SU-DHL-6 (cell line): ENCODE results near the gene CD33.
"Not testable (repeated sequence)": the region's sequence is repeated elsewhere in the genome, so short reads cannot be mapped to it uniquely, and the experiment has no call there.

Experiments used
- H2AFZ ChIP-seq: fragments of 200-600 bp; sonication (generic); 2 replicates; pipeline ENCODE4 v1.6.1; 2014; ENCODE audit warnings: low read depth, mild to moderate bottlenecking, moderate library complexity, mixed read lengths, antibody characterized with exemption, low read length; ENCODE audit not compliant: severe bottlenecking
- H3F3A ChIP-seq: fragments of 200-600 bp; shearing (Covaris generic); 2 replicates; pipeline ENCODE4 v1.6.0; 2016; ENCODE audit warnings: antibody characterized with exemption, mild to moderate bottlenecking; ENCODE audit not compliant: insufficient read depth
- H3K27ac ChIP-seq: fragments of 200-600 bp; sonication (generic); 2 replicates; pipeline ENCODE4 v1.5.1; 2016; ENCODE audit warnings: low read depth, mild to moderate bottlenecking, low read length, moderate library complexity, mixed read lengths
- H3K27me3 ChIP-seq: fragments of 200-600 bp; sonication (generic), shearing (Covaris generic); 2 replicates; pipeline ENCODE4 v1.6.0; 2014; ENCODE audit warnings: mild to moderate bottlenecking, low read length
- H3K36me3 ChIP-seq: fragments of 200-600 bp; sonication (generic); 2 replicates; pipeline ENCODE4 v1.6.1; 2014; ENCODE audit warnings: mild to moderate bottlenecking, low read length, mixed read lengths
- H3K4me2 ChIP-seq: fragments of 300-600, 200-600 bp; shearing (Covaris generic), sonication (generic); 2 replicates; pipeline ENCODE4 v1.6.0; 2014; ENCODE audit warnings: low read length, low read depth, mild to moderate bottlenecking; ENCODE audit not compliant: poor library complexity, severe bottlenecking
- H3K4me3 ChIP-seq: fragments of 200-600 bp; sonication (generic); 2 replicates; pipeline ENCODE4 v1.5.1; 2014; ENCODE audit warnings: antibody characterized with exemption, low read length, mild to moderate bottlenecking, mixed read lengths; ENCODE audit not compliant: insufficient read depth, poor library complexity, severe bottlenecking
- H3K79me2 ChIP-seq: fragments of 200-600 bp; sonication (generic); 2 replicates; pipeline ENCODE4 v1.6.1; 2014; ENCODE audit warnings: mild to moderate bottlenecking, low read length, moderate library complexity; ENCODE audit not compliant: insufficient read depth
- H3K9ac ChIP-seq: fragments of 200-600 bp; sonication (generic); 2 replicates; pipeline ENCODE4 v1.7.0; 2014; ENCODE audit warnings: mild to moderate bottlenecking, low read length
- H3K9me2 ChIP-seq: fragments of 200-600 bp; sonication (generic); replicated peaks from 2 replicates; pipeline ENCODE4 v1.6.1; 2014; ENCODE audit warnings: low read length; ENCODE audit not compliant: insufficient read depth
- H3K9me3 ChIP-seq: fragments of 200-600 bp; sonication (generic); 2 replicates; pipeline ENCODE4 v1.6.1; 2014; ENCODE audit warnings: low read length, mixed read lengths; ENCODE audit not compliant: insufficient read depth
- H4K20me1 ChIP-seq: fragments of 200-600 bp; sonication (generic); 2 replicates; pipeline ENCODE4 v1.6.1; 2014; ENCODE audit warnings: low read depth, mild to moderate bottlenecking, antibody characterized with exemption, low read length, moderate library complexity, mixed read lengths
- CTCF ChIP-seq: fragments of 200-600 bp; sonication (generic); IDR thresholded peaks from one replicate; pipeline ENCODE4 v1.5.1; 2017; ENCODE audit warnings: antibody characterized with exemption, mild to moderate bottlenecking, low read length, moderate library complexity; ENCODE audit not compliant: insufficient read depth, poor library complexity, severe bottlenecking
- EZH2phosphoT487 ChIP-seq: fragments of 200-600 bp; sonication (generic), shearing (Covaris generic); conservative IDR thresholded peaks from 2 replicates; pipeline ENCODE4 v1.6.1; 2018; ENCODE audit warnings: mild to moderate bottlenecking, antibody characterized with exemption, low read length, moderate library complexity, mixed read lengths

Gene CD33

GRCh38 chr19:51224898-51225393 is at the start of gene CD33:
Gene CD33 (plus strand): TSS chr19:51225080. CDS start chr19:51225119, 39 bp downstream.
- not testable (repeated sequence) for H3K36me3 ChIP-seq, H3K27me3 ChIP-seq, H3K9me2 ChIP-seq, H3K79me2 ChIP-seq, H3K27ac ChIP-seq, H3K4me2 ChIP-seq, H2AFZ ChIP-seq, H3K9ac ChIP-seq, H3K9me3 ChIP-seq, H3F3A ChIP-seq, H3K4me3 ChIP-seq, H4K20me1 ChIP-seq

- no peaks in the 10 kb centered on the region for H3K9me2 ChIP-seq
- no peak overlapping the region for H2AFZ ChIP-seq
- H3K27me3 ChIP-seq: no peaks in the 10 kb centered on the region
- no peaks in the 10 kb centered on the region for H3K79me2 ChIP-seq
- H3K9ac ChIP-seq: no peak overlapping the region
- H3F3A ChIP-seq: no peaks in the 10 kb centered on the region
- H3K36me3 ChIP-seq: no peaks in the 10 kb centered on the region
- H4K20me1 ChIP-seq: no peaks in the 10 kb centered on the region
- H3K9me3 ChIP-seq: no peaks in the 10 kb centered on the region
- no peak overlapping the region for H3K4me2 ChIP-seq
- no peak overlapping the region for H3K4me3 ChIP-seq
- H3K27ac ChIP-seq: no peak overlapping the region
- TF ChIP-seq EZH2phosphoT487: no peak
- TF ChIP-seq CTCF: no peak
These were observed 45.6 kb upstream of the CD33 start for GRCh38 chr19:51179256-51179655.

- Histone ChIP-seq H3K27me3 (no peaks in the 10 kb centered on the region), H3K9me2 (no peaks in the 10 kb centered on the region), H3K9ac (no peak overlapping the region), H3K4me2 (no peak overlapping the region), H3K9me3 (no peaks in the 10 kb centered on the region), H2AFZ (no peak overlapping the region), H3K4me3 (no peak overlapping the region), H3K79me2 (no peaks in the 10 kb centered on the region), H3K27ac (no peak overlapping the region), H3F3A (no peaks in the 10 kb centered on the region), H3K36me3 (no peaks in the 10 kb centered on the region), H4K20me1 (no peaks in the 10 kb centered on the region)
- TF ChIP-seq EZH2phosphoT487 (no peak), CTCF (no peak)
These were observed 43.4 kb upstream of the CD33 start for GRCh38 chr19:51181377-51181912.

GRCh38 chr19:51181913-51182419 is 42.9 kb upstream of the CD33 start:
- Histone ChIP-seq H4K20me1 (no peaks in the 10 kb centered on the region), H3K79me2 (no peaks in the 10 kb centered on the region), H3K4me3 (no peak overlapping the region), H3K9me2 (no peaks in the 10 kb centered on the region), H3K9ac (no peak overlapping the region), H3K9me3 (no peaks in the 10 kb centered on the region), H3K4me2 (no peak overlapping the region), H3K27me3 (no peaks in the 10 kb centered on the region), H3K36me3 (no peaks in the 10 kb centered on the region), H3F3A (no peaks in the 10 kb centered on the region), H2AFZ (no peak overlapping the region), H3K27ac (no peak overlapping the region)
- TF ChIP-seq CTCF: no peak
- no peak for TF ChIP-seq EZH2phosphoT487
